Memory B cell (primary cell): ENCODE data around the gene KMT2E.
"Not testable (repeated sequence)": the region's sequence is repeated elsewhere in the genome, so short reads cannot be mapped to it uniquely, and the experiment has no call there.

ENCODE experiments used
- ATAC-seq: fragments of 150-1000 bp; cut with Tn5 transposase; 2 replicates; pipeline ENCODE4 v1.10.0; 2021; ENCODE audit warnings: low read depth, mild to moderate bottlenecking, moderate library complexity
- DNase-seq, 2 donors: peaks; one replicate each; pipeline ENCODE4 v3.0.0; 2022; ENCODE audit warnings: low spot score in 2 of 2
- H3K27ac Mint-ChIP-seq: one replicate; pipeline ENCODE4 v1.8.0; 2022; ENCODE audit warnings: mild to moderate bottlenecking, moderate library complexity, mixed read lengths
- H3K27me3 Mint-ChIP-seq: one replicate; pipeline ENCODE4 v1.8.0; 2022; ENCODE audit warnings: mixed read lengths
- H3K36me3 Mint-ChIP-seq: one replicate; pipeline ENCODE4 v1.8.0; 2022; ENCODE audit warnings: mild to moderate bottlenecking, mixed read lengths
- H3K4me1 Mint-ChIP-seq: one replicate; pipeline ENCODE4 v1.8.0; 2022; ENCODE audit warnings: mixed read lengths
- H3K4me3 Mint-ChIP-seq: one replicate; pipeline ENCODE4 v1.8.0; 2022; ENCODE audit warnings: mild to moderate bottlenecking, moderate library complexity, mixed read lengths
- H3K9me3 Mint-ChIP-seq: one replicate; pipeline ENCODE4 v1.8.0; 2022; ENCODE audit warnings: mixed read lengths

KMT2E gene

DNA sequence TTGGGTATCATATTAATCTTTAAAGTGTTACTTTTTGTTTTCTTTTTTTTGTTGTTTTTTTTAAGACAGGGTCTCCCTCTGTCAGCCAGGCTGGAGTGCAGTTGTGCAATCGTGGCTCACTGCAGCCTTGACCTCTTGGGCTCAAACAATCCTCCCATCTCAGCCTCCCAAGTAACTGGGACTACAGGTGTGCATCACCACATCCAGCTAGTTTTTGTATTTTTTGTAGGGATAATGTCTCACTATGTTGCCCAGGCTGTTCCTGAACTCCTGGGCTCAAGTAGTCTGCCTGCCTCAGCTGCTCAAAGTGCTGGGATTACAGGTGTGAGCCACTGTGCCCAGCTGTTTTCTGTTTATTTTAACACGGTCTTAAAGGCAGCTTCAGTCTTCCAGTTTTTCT lies 23.3 kb downstream of the KMT2E start:
- peak overlapping the region; percentile 32 for H3K4me3 Mint-ChIP-seq
- no peaks in the 10 kb centered on the region for H3K9me3 Mint-ChIP-seq
- ATAC-seq, result no peak
- DNase-seq, result no peak
- peaks cover 10% of the 10 kb centered on the region for H3K36me3 Mint-ChIP-seq
- peaks cover 32% of the 10 kb centered on the region for H3K4me1 Mint-ChIP-seq
- H3K27me3 Mint-ChIP-seq, result no peaks in the 10 kb centered on the region
- H3K27ac Mint-ChIP-seq, result peak overlapping the region; percentile 45

DNA sequence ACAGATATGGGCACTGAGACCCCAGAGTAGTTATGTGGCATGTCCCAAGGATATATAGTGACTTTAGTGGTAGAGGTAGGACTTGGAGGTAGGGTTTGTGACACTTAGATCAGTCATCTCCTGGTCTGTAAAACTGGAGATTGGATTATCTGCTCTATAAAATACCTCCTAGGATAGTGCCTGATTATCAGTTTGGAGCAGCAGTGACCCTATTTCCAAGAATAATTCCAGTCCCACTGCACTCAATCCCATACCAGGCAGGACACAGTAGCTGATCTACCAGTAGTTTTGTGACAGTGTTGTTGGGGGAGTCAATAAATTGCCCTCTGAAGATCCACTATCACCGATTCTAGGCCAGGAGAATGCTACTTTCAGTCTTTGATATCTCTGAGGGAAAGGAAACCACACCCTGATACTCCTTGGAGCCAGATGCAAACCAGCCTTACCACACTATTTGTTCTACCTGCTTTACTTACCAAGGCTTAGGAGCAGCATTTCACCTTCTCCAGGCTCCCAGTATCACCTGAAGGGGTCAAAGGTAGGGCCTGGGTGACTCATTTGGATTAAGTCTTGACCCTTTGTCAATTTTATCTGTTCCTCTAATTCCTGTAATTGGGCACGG lies 30.6 kb downstream of the KMT2E start:
- ATAC-seq (no peak), DNase-seq (no peak)
- peaks cover 16% of the 10 kb centered on the region for H3K4me1 Mint-ChIP-seq
- H3K27me3 Mint-ChIP-seq, result no peaks in the 10 kb centered on the region
- peaks cover 21% of the 10 kb centered on the region for H3K36me3 Mint-ChIP-seq
- no peaks in the 10 kb centered on the region for H3K9me3 Mint-ChIP-seq
- H3K27ac Mint-ChIP-seq, result peak overlapping the region; percentile 70
- no peak overlapping the region for H3K4me3 Mint-ChIP-seq

- ATAC-seq (no peak), DNase-seq (no peak)
- peaks cover 31% of the 10 kb centered on the region for H3K36me3 Mint-ChIP-seq
- H3K9me3 Mint-ChIP-seq, result no peaks in the 10 kb centered on the region
- H3K4me1 Mint-ChIP-seq, result peaks cover 24% of the 10 kb centered on the region
- H3K27me3 Mint-ChIP-seq, result no peaks in the 10 kb centered on the region
- peak overlapping the region; percentile 28 for H3K27ac Mint-ChIP-seq
- no peak overlapping the region for H3K4me3 Mint-ChIP-seq
Observed at GRCh38 chr7:105046414-105046813, 32.4 kb downstream of the KMT2E start.

DNA sequence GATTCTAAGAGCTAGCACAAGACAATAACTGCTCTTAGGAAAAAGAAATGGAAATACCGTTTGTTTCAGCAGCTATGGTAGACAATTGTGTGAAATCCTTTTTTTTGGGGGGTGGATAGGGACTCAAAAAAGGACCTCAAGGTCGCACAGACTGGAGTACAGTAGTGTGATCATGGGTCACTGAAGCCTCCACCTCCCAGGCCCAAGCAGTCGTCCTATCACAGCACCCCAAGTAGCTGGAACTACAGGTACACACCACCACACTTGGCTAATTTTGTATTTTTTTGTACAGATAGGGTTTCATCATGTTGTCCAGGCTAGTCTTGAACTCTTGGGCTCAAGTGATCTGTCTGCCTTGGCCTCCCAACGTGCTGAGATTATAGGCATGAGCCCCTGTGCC lies 33.9 kb downstream of the KMT2E start:
- DNase-seq, result no peak
- Mint-ChIP-seq H3K27me3 (no peaks in the 10 kb centered on the region), H3K36me3 (peaks cover 35% of the 10 kb centered on the region), H3K4me3 (no peak overlapping the region), H3K9me3 (no peaks in the 10 kb centered on the region), H3K27ac (no peak overlapping the region), H3K4me1 (peaks cover 27% of the 10 kb centered on the region)
- no peak for ATAC-seq

DNA sequence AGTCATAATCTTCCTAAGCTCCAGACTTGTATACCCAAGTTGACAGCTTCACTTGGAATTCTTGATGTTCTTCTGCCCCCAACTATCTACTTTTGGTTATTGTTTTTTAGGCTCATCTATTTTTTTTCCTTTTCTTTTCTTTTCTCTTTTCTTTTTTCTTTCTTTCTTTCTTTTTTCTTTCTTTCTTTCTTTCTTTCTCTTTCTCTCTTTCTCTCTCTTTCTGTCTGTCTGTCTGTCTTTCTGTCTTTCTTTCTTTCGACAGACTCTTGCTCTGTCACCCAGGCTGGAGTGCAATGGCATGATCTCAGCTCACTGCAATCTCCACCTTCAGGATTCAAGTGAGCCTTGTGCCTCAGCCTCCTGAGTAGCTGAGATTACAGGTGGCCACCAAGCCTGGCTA lies 36.5 kb downstream of the KMT2E start:
- Mint-ChIP-seq H3K27me3 (no peaks in the 10 kb centered on the region), H3K9me3 (no peaks in the 10 kb centered on the region), H3K27ac (peak overlapping the region; percentile 54), H3K4me1 (peaks cover 22% of the 10 kb centered on the region), H3K4me3 (no peak overlapping the region), H3K36me3 (peaks cover 36% of the 10 kb centered on the region)
- DNase-seq, result no peak
- ATAC-seq, result no peak

GRCh38 chr7:105050899-105051298 lies 36.9 kb downstream of the KMT2E start:
- not testable (repeated sequence) for H3K27me3 Mint-ChIP-seq, H3K9me3 Mint-ChIP-seq, H3K4me3 Mint-ChIP-seq, DNase-seq, ATAC-seq
- peaks cover 25% of the 10 kb centered on the region for H3K4me1 Mint-ChIP-seq
- H3K27ac Mint-ChIP-seq, result peak overlapping the region; percentile 54
- H3K36me3 Mint-ChIP-seq, result peaks cover 35% of the 10 kb centered on the region

GRCh38 chr7:105055084-105055483 lies 41.1 kb downstream of the KMT2E start:
- no peaks in the 10 kb centered on the region for H3K9me3 Mint-ChIP-seq
- peaks cover 34% of the 10 kb centered on the region for H3K4me1 Mint-ChIP-seq
- peak overlapping the region; percentile 80 for H3K27ac Mint-ChIP-seq
- no peaks in the 10 kb centered on the region for H3K27me3 Mint-ChIP-seq
- DNase-seq, result no peak
- ATAC-seq, result no peak
- H3K4me3 Mint-ChIP-seq, result no peak overlapping the region
- H3K36me3 Mint-ChIP-seq, result peaks cover 25% of the 10 kb centered on the region

GRCh38 chr7:105055621-105056020 lies 41.6 kb downstream of the KMT2E start:
- H3K4me1 Mint-ChIP-seq, result peaks cover 34% of the 10 kb centered on the region
- DNase-seq (no peak), ATAC-seq (no peak)
- no peaks in the 10 kb centered on the region for H3K9me3 Mint-ChIP-seq
- H3K27ac Mint-ChIP-seq, result peak overlapping the region; percentile 80
- peaks cover 23% of the 10 kb centered on the region for H3K36me3 Mint-ChIP-seq
- H3K27me3 Mint-ChIP-seq, result no peaks in the 10 kb centered on the region
- no peak overlapping the region for H3K4me3 Mint-ChIP-seq

- H3K36me3 Mint-ChIP-seq, result peaks cover 12% of the 10 kb centered on the region
- no peaks in the 10 kb centered on the region for H3K27me3 Mint-ChIP-seq
- DNase-seq (no peak), ATAC-seq (no peak)
- H3K4me3 Mint-ChIP-seq, result no peak overlapping the region
- H3K4me1 Mint-ChIP-seq, result peaks cover 29% of the 10 kb centered on the region
- peak overlapping the region; percentile 80 for H3K27ac Mint-ChIP-seq
- H3K9me3 Mint-ChIP-seq, result no peaks in the 10 kb centered on the region
Observed at GRCh38 chr7:105057472-105057871, 43.5 kb downstream of the KMT2E start.

DNA sequence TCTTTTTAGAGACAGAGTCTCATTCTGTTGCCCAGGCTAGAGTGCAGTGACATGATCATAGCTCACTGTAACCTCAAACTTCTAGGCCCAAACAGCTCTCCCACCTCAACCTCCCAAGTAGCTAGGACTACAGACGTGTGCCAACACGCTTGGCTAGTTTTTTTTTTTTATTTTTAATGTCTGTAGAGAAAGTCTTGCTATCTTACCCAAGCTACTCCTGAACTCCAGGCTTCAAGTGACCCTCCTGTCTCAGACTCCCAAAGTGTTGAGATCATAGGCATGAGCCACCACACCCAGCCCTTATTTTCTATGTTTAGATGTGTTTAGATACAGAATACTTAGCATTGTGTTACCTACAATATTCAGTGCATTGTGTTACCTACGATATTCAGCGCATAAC lies 46.4 kb downstream of the KMT2E start:
- no peak for DNase-seq
- H3K4me1 Mint-ChIP-seq, result peaks cover 27% of the 10 kb centered on the region
- no peak overlapping the region for H3K4me3 Mint-ChIP-seq
- no peaks in the 10 kb centered on the region for H3K9me3 Mint-ChIP-seq
- ATAC-seq, result no peak
- H3K27ac Mint-ChIP-seq, result peak overlapping the region; percentile 53
- H3K27me3 Mint-ChIP-seq, result no peaks in the 10 kb centered on the region
- peaks cover 18% of the 10 kb centered on the region for H3K36me3 Mint-ChIP-seq

- Mint-ChIP-seq H3K4me3 (no peak overlapping the region), H3K4me1 (peaks cover 23% of the 10 kb centered on the region), H3K27ac (peak overlapping the region; percentile 53), H3K9me3 (no peaks in the 10 kb centered on the region), H3K36me3 (peaks cover 17% of the 10 kb centered on the region), H3K27me3 (no peaks in the 10 kb centered on the region)
- ATAC-seq, result no peak
- no peak for DNase-seq
Observed at GRCh38 chr7:105060923-105061322, 46.9 kb downstream of the KMT2E start.

DNA sequence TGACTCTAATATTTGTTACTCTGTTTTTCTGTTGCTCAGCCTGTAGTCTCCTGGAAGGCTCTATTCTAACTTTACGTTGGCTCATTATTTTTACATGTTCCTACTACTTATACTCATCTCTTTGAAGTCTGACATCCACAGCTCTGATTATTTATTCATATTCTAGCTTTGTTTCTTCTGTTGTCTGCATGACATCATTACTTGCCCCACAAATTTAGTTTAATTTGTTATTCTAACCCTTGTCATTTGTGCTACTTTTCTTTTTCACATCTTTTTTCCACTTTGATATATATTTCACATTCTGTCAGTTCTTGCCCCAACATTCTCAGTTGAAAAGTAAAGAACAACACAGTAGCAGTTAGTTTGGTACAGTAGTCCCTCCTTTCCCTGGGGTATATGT lies 51.1 kb downstream of the KMT2E start:
- no peak for DNase-seq
- no peak for ATAC-seq
- H3K9me3 Mint-ChIP-seq, result no peaks in the 10 kb centered on the region
- H3K27ac Mint-ChIP-seq, result peak overlapping the region; percentile 29
- H3K4me1 Mint-ChIP-seq, result peaks cover 11% of the 10 kb centered on the region
- H3K36me3 Mint-ChIP-seq, result peaks cover 27% of the 10 kb centered on the region
- no peak overlapping the region for H3K4me3 Mint-ChIP-seq
- H3K27me3 Mint-ChIP-seq, result no peaks in the 10 kb centered on the region

DNA sequence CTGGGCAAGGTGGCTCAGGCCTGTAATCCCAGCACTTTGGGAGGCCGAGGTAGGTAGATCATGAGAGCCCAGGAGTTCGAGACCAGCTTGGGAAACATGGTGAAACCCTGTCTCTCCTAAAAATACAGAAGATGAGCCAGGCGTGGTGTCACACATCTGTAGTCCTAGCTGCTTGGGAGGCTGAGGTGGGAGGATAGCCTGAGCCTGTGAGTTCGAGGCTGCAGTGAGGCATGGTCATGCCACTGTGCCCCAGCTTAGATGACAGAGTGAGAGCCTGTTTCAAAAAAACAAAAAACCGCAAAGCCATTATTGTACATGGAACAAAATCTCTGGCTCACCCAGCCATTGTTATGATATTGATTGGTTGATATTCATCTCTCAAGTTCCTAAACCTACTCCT lies 53.7 kb downstream of the KMT2E start:
- H3K9me3 Mint-ChIP-seq, result no peaks in the 10 kb centered on the region
- no peak overlapping the region for H3K4me3 Mint-ChIP-seq
- no peak for DNase-seq
- peaks cover 8% of the 10 kb centered on the region for H3K4me1 Mint-ChIP-seq
- H3K27ac Mint-ChIP-seq, result peak overlapping the region; percentile 67
- no peak for ATAC-seq
- H3K27me3 Mint-ChIP-seq, result no peaks in the 10 kb centered on the region
- peaks cover 33% of the 10 kb centered on the region for H3K36me3 Mint-ChIP-seq

GRCh38 chr7:105068886-105069285 lies 54.9 kb downstream of the KMT2E start:
- Mint-ChIP-seq H3K9me3 (no peaks in the 10 kb centered on the region), H3K27me3 (no peaks in the 10 kb centered on the region), H3K36me3 (peaks cover 29% of the 10 kb centered on the region), H3K4me1 (peaks cover 8% of the 10 kb centered on the region), H3K4me3 (no peak overlapping the region), H3K27ac (peak overlapping the region; percentile 67)
- no peak for ATAC-seq
- DNase-seq, result no peak

DNA sequence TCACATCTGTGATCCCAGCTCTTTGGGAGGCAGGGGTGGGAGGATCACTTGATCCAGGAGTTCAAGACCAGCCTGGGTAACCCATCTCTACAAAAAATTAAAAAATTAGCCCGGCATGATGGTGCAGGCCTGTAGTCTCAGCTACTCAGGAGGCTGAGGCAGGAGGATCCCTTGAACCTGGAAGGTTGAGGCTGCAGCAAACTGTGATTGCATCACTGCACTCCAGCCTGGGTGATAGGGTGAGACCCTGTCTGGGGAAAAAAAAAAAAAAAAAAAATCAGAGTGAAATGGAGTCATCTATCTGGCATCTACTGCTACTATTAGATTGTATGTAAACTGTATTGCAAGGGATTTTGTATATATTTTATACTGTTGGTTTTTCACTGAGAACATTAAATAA lies 59.1 kb downstream of the KMT2E start:
- H3K4me3 Mint-ChIP-seq, result no peak overlapping the region
- ATAC-seq, result no peak
- H3K27ac Mint-ChIP-seq, result no peak overlapping the region
- H3K4me1 Mint-ChIP-seq, result no peaks in the 10 kb centered on the region
- no peaks in the 10 kb centered on the region for H3K9me3 Mint-ChIP-seq
- DNase-seq, result no peak
- H3K27me3 Mint-ChIP-seq, result no peaks in the 10 kb centered on the region
- H3K36me3 Mint-ChIP-seq, result peaks cover 36% of the 10 kb centered on the region
